ENCODE results near the gene MLF2.

The MLF2 gene, protein sequence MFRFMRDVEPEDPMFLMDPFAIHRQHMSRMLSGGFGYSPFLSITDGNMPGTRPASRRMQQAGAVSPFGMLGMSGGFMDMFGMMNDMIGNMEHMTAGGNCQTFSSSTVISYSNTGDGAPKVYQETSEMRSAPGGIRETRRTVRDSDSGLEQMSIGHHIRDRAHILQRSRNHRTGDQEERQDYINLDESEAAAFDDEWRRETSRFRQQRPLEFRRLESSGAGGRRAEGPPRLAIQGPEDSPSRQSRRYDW

DNA sequence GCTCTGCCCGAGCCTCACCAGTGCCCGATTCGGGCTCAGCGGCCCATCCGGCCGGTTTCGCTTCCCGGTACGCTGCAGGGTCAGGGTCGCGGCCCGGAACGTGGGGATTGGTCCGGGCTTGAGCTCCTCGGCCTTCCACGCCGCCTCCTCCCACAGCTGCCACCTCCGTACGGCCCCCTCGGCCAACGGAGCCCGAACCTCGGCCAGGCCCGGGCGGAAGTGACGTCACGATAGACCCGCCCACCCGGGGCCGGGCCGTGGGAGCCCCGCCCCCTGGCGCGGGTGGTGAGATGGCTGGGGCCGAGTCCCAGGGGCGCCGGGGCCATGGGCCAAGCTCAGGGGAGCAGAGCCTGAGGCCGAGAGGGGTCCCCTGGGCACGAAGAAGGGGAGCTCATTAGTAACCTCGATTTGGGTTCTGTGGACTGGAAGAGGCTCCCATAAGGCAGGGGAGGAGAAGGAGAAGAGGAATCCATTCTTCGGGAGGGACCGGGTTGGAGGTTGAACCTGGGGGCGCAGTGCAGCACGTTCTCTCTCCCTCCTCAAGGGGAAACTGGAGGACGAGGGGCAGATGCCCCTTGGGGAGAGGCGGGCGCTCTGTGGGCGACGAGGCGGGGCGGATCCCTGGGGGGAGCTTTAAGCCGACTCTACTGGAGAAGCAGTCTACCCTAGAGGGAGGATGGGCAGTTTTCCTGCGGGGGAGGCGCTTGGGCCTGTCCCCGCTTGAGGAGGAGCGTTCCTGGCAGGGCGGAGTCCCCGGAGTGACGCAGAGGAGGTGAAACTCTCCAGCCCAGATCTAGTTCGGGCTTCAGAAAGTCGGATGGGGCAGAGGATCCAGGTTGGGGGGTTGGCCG lies at the start of gene MLF2:
Gene MLF2 (minus strand): TSS at position 221 of the 851 bp plus-strand sequence. CDS start 807 bp downstream, outside the sequence.
- DNase-seq: peak; percentile 98

DNA sequence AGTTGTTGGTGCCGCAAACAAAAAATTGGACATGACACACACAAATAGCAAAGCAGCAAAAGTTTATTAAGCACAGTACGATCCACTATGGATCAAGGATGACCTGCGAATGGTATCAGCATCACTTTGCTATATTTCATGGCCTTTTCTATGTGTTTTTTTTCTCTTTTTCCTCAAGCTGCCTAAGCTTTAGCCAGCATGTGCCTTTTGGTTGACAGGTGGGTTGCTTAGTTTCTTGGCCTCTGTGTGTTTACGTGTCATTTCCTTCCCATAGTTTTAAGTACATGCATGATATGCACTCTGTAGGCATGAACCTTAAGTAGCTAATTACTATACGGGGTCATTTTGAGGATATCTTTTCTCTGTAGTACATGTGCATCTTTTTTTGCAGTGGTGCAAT lies 46.2 kb upstream of the MLF2 start:
- DNase-seq: no peak

DNA sequence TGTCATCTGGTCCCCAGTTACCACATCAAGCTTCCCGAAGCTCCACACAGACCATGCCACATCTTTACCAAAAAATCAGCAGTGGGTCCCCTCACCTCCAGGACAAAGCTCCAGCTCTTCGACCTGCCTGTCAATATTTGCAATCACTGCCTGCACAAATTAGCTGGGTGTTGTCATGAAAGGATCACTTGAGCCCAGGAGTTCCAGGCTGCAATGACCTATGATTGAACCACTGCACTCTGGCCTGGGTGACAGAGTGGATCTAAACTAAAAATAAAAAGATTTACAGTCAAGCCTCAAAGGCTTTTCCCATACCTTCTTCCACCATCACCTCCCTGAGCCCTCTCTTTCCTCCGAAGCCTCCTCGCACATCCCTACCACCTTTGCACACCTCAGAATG lies 43.6 kb upstream of the MLF2 start:
- DNase-seq: no peak

GRCh38 chr12:6795088-6795487 lies 42.1 kb upstream of the MLF2 start:
- no peak for DNase-seq

GRCh38 chr12:6792522-6793201 lies 39.7 kb upstream of the MLF2 start:
- no peak for DNase-seq

GRCh38 chr12:6791931-6792520 lies 39.1 kb upstream of the MLF2 start:
- no peak for DNase-seq

GRCh38 chr12:6790496-6791150 lies 37.7 kb upstream of the MLF2 start:
- no peak for DNase-seq

DNA sequence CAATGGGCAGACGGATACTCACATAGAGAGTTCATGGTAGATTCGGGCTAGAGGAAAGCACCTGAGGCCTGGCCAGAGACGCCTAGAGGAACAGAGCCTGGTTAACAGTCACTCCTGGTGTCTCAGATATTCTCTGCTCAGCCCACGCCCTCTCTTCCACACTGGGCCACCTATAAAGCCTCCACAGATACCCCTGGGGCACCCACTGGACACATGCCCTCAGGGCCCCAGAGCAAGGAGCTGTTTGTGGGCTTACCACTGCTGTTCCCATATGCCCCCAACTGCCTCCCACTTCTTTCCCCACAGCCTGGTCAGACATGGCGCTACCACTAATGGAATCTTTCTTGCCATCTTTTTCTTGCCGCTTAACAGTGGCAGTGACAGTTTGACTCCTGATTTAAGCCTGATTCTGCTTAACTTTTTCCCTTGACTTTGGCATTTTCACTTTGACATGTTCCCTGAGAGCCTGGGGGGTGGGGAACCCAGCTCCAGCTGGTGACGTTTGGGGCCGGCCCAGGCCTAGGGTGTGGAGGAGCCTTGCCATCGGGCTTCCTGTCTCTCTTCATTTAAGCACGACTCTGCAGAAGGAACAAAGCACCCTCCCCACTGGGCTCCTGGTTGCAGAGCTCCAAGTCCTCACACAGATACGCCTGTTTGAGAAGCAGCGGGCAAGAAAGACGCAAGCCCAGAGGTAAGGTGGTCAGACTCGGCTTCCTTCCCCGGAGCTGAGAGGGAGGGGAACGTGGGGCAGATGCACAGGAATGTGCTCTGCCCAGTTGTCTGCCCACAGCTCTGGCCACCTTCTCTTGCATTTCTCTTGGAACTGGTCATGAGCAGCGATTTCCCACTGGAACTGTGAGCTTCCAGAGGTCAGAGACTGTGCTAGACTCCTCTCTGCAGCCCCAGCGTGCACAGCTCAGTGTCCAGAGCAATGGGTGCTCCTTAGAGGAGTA lies 36.3 kb upstream of the MLF2 start, which contains the start of gene CD4:
Gene CD4 (plus strand): TSS at position 557 of the 953 bp plus-strand sequence. CDS start 10,611 bp downstream, outside the sequence.
- no peak for DNase-seq

DNA sequence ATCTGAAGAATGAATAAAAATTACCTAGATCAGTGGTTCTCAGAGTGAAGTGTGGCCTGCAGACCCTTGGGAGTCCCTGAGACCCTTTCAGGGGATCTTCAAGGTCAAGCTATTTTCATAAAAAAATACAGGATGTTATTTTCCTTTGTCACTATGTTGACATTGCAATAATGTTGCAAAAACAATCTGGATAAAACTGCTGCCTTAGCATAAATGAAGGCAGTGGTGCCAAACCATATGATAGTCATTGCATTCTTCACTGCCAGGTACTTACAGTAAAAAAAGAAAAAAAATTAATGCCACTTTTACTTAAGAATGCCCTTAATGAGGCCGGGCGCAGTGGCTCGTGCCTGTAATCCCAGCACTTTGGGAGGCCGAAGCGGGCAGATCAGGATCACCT lies 34.4 kb upstream of the MLF2 start:
- DNase-seq: no peak

DNA sequence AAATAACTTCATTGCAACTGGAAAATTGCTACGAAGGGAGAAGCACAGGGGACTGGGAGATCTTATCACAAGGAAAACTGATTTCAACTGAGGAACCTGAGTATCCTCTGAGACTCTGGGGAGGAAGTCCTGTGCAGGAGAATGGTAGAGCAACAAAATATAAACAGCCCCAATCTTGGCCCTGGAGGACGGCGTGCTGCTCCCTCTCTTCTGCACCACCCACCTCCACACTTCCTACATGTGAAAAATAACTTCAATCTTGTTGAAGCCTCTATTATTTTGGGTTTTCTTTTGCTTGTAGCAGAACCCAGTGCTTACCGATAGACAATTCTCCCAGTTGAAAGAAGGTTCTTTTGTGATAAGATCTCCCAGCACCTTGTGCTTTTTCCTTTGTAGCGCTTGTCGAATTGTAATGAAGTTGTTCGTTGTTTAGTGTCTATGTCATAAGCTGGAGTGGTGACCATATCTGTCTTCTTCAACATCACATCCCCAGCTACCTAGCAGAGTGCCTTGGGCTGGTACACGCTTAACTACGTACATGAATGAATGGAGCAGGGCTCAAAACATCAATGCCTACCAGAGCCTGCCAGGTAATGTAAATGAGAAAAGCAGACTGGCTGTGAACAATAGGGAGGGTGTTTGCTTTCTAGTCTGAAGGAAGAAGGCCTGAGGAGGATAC lies 33.6 kb upstream of the MLF2 start:
- no peak for DNase-seq

- no peak for DNase-seq
Measured at GRCh38 chr12:6784761-6785160, 31.8 kb upstream of the MLF2 start.

- DNase-seq: no peak
Measured at GRCh38 chr12:6784296-6784695, 31.4 kb upstream of the MLF2 start.

GRCh38 chr12:6783828-6784227 lies 30.9 kb upstream of the MLF2 start:
- no peak for DNase-seq

- no peak for DNase-seq
Measured at GRCh38 chr12:6782850-6783566, 30.1 kb upstream of the MLF2 start.

GRCh38 chr12:6782119-6782518 lies 29.2 kb upstream of the MLF2 start:
- no peak for DNase-seq

GRCh38 chr12:6780573-6780972 lies 27.6 kb upstream of the MLF2 start:
- DNase-seq: no peak

- no peak for DNase-seq
Measured at GRCh38 chr12:6779708-6780432, 26.9 kb upstream of the MLF2 start.

DNA sequence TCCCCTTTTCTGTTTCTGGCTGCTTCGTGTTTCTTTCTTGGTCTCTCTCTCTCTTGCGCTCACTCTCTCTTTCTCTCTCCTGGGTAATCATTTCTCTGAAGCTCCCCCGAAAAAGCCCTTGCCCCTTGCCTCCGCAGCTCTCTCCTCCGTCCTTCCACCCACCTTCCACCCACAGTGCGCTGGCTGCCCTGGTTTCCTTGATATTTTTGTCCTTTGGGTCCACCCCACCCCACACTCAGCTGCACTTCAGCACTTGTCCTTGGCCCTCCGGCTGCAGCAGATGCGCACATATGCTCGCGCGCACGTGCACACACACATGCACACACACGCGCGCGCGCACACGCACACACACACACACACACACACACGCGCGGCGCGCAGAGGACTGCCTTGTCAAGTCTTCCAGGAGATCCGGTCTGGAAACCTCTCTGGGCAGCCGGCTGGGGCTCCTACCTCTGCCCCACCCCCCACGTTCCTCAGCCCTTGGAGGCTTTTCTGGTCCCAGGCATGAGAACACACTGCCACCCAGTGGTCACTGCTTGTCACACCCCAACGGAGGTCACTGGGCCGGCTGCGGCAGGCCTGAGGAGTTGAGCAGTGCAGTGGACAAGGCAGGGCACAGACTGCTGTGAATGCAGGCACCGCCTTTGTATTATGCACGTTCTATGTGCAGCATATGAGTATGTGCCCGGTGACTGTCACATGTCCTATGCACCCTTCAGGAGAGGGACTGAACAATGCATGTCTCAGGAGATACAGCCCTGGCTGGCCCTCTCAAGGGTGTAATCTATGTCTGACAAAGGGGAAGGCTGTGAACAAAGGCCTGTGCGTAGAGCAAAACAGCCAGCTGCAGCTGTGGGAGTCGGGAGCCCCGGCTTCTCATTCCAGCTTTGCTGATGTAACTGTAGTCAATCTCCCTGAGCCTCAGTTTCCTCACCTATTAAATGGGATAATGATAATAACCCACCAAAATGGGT lies 25.9 kb upstream of the MLF2 start:
- DNase-seq: peak; percentile 91
